Measurements from ENCODE around the gene SCARF2.
"Not testable (repeated sequence)": the region's sequence is repeated elsewhere in the genome, so short reads cannot be mapped to it uniquely, and the experiment has no call there.

The SCARF2 gene

DNA sequence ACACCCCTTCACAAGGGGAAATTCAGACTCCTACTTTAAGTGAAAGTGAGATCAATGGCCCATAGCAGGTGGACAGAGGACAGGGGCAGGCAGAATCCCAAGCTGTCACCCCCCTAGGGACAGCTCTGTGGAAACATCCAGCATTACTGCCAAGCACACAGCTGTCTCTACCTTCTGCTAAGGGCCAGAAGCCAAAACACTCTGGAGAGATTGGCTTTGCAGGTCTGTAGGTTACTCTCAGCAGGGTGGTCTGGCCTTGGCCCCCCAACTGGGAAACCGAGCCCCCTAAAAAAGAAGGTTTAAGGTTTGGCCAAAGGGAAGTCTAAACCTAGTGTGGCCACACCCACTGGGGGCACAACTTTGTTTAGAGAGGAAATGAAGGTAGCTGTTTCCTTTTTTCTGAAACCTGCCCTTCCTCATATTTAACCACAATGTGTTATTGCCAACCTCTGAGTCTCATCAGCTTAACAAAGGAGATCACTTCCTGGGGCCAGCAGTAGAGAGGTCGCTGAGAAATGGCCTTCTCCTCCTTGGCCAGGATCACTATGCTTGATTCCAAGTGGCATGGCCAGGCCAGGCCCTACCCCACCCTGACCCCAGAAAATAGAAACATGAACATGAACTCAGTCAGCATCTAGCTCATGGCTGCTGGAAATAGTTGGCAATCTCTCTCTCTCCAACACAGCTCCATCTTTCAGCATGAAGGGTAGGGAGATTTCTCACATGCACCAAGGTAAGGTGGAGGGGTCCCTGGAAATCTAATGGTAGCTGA lies 25.9 kb upstream of the SCARF2 start:
- H3K27ac ChIP-seq = no peak overlapping the region
- DNase-seq (ENCODE audit: low read depth, low spot score) = no peak

DNA sequence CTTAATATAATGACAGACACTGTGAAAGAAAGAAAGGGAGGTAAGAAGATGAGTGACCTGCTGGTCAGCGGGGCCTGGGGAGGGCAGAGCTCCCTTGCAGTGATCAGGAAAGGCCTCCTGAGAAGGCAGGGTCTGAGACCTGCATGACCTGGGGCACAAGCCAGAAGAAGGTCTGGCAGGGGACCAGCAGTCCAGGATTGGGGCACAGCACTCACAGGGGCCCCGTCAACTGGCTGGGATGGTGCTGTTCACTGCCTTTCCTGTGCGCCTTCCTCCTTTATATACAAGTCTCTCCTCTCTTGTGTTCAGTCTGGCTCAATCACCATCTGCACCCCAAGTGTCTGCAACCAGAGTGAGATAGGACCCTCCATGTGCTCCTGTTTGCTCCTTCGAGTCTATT lies 22.2 kb upstream of the SCARF2 start:
- no peak overlapping the region for H3K27ac ChIP-seq
- no peak for DNase-seq (ENCODE audit: low read depth, low spot score)

DNA sequence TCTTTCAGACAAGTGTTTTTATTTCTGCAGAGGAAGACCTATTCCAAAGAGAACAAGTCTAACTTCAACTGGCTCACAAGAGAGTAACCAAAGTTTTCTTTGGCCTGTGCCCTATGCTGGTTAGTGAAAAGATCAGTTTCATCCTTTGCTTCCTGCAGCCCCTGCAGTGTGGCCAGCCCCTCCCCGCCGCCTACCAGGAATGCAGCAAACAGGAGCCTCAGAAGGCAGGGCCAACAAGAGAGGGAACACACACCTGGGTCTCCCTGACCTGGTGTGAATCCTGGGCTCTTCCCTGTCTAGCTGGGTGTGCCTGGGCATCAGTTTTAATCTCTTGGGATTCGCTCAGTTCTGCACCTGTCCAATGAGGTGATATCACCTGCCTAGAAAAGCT lies 21.5 kb upstream of the SCARF2 start:
- no peak for DNase-seq (ENCODE audit: low read depth, low spot score)
- no peak overlapping the region for H3K27ac ChIP-seq

DNA sequence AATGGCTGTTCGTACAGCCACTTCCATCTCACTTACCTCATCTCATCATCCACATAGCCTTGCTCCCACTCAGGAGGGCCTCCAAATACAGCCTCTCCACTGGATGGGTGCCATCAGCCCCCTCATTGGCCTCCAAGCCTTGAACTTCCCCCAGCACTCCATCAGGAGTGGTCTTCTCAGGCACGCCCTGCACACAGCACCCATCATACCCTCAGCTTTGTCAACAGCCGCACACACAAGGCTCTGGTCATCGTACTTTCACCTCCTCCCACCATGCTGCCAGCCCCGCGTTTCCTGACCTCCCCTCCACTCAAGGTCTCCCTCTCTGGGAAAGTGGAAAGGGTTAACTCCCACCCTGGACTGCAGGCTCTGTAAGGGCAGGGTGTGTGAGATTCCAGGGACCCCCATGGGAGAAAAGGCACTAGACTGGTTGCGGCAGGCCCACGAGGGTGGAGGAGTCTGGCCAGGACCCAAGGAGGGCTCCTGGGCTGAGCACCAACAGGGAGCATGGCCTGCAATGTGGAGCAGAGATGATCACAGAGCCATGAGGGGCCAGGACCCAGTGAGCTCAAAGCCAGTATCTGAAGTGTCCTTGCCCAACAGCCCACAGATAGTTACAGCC lies 21.0 kb upstream of the SCARF2 start:
- no peak overlapping the region for H3K27ac ChIP-seq

DNA sequence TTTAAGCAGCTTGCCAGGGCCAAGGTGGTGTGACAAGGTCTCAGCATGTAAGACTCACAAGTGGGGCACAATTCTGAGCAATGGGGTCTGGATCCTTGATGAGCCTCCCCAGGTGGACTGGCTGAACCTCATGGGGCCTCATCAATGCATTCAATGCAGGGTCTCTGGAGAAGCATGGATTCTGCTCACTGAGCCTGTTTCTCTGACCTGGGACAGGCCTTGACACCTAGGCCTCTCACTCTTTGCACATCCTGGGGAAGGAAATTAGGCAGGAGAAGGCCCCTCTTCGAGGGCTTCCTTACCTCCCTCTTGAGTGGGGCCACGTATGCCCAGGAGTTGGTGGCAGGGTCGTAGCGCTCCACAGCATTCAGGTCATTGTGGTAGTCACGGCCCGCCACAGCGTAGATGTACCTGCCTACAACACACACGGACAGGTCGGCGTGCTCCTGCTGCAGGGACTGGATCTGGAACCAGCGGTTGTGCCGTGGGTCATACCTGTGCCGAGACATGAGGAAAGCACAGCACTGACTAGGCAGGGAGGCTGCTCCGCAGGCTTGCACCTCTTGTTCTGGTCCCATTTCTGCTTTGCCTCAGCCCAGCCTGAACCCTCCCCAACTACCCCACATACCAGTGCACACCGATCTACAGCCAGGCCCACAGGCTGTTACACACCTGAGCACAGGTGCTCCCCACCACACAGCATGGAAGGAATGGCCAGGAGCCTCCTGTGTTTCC lies 20.0 kb upstream of the SCARF2 start:
- no peak overlapping the region for H3K27ac ChIP-seq
- no peak for DNase-seq (ENCODE audit: low read depth, low spot score)

More for the DNA sequence above, 21.0 kb upstream of the SCARF2 start:
- no peak for DNase-seq (ENCODE audit: low read depth, low spot score)

DNA sequence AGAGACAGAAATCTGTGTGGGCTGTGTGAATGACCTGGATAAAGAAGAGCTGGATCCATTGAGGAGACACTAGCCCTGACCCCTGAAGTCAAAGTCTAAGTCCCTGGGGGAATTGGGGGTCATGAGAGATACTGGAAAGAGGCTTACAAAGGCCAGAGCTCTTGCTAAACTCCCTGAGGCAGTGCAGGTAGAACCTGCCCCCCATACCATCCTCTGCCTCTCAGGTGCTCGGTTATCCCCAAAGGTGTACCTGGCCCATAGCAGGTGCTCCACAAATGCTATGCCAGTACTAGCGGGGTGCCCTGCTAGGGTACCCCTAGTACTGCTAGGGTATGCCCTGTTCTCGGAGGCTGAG lies 19.1 kb upstream of the SCARF2 start:
- H3K27ac ChIP-seq = no peak overlapping the region

DNA sequence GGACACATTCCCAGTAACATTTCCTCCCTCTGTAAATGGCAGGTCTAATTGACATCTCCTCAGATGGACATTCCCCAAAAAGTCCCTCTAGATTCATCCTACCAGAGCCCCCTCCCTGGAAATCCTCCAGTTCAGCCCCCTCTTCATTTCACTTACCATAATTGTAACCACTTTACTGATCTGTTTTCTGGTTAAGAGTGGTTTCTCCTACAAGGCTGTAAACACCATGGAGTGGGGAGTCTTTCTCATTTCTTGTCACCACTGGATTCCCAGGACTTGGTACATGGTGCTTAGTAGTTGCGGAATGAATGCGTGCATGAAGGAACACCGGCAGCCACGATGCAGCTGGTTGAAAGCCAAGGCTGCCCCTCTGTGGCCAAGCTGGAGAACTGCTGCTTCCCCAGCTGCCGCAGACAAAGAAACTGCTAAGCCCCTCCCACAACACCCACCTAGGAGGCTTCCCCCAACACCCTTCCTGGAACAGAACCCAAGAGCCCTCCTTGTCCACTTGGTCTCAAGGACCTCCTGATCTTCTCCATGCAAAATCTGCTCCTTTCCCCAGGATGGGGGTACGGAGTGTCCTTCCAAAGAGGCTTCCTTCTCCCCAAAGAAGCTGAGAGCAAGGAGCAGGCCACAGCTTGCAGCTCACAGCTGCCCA lies 18.6 kb upstream of the SCARF2 start:
- peak; percentile 14 for DNase-seq (ENCODE audit: low read depth, low spot score)
- no peak overlapping the region for H3K27ac ChIP-seq

More for the DNA sequence above, 19.1 kb upstream of the SCARF2 start:
- no peak for DNase-seq (ENCODE audit: low read depth, low spot score)

DNA sequence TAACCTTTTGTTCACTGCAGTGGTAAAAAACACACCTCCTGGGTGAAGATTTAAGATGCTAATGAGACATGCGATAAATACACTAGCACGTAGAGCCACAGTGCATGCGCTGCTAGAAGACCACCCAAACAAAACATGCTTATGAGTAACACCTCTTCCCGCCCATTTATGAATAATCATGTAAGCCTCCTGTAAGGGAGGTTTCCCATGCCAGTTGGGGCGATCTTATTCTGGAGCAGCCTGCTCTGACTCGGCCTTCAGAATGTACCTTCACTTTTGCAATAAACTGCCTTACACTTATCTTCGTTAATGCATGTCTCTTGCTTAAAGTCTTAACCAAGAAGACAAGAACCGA lies 18.1 kb upstream of the SCARF2 start:
- no peak for DNase-seq (ENCODE audit: low read depth, low spot score)
- H3K27ac ChIP-seq = no peak overlapping the region

DNA sequence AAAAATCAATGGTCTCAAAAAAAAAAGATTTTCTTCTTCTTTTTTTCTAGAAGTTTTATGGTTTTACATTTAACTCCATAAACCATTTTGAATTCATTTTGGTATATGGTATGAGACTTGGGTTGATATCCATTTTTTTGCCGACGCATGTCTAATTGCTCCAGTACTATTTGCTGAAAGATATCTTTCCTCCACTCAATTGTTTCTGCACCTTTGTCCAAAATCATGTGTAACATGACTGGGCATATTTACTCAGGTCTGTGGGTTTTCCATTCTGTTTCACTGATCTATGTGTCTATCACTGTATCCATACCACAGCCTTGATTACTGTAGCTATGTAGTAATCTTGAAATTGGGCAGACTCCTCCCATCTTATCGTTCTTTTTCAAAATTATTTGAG lies 15.6 kb upstream of the SCARF2 start:
- no peak overlapping the region for H3K27ac ChIP-seq
- DNase-seq (ENCODE audit: low read depth, low spot score) = no peak

DNA sequence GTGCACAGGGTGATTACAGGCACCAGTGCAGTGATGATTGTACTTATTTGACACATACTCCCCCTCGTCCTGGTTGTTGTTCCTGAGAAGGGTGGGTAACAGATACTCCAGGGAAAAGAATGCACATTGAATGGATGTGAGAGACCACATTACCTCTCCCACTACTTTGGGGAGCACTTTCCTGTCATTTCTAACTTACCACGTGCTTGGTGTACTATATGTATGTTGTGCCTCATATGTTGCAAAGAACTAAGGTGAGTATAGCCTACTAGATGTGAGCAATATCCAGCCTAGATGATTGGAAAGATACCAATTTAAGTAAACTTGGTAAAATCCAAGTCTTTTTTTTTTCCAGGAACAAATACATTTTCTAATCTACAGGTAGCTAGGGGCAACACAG lies 14.3 kb upstream of the SCARF2 start:
- H3K27ac ChIP-seq = no peak overlapping the region
- DNase-seq (ENCODE audit: low read depth, low spot score) = no peak

DNA sequence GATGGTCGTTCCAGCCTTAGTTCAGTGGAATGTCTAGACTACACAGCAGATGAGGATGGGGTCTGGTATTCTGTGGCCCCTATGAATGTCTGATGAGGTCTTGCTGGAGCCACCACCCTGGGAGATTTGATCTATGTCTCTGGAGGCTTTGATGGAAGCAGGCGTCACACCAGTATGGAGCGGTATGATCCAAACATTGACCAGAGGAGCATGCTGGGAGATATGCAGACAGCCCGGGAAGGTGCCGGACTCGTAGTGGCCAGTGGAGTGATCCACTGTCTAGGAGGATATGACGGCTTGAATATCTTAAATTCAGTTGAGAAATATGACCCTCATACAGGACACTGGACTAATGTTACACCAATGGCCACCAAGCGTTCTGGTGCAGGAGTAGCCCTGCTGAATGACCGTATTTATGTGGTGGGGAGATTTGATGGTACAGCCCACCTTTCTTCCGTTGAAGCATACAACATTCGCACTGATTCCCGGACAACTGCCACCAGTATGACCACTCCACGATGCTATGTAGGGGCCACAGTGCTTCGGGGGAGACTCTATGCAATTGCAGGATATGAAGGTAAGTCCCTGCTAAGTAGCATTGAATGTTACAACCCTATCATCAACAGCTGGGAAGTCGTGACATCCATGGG lies 13.6 kb upstream of the SCARF2 start:
- not testable (repeated sequence) for H3K27ac ChIP-seq; DNase-seq (ENCODE audit: low read depth, low spot score)

DNA sequence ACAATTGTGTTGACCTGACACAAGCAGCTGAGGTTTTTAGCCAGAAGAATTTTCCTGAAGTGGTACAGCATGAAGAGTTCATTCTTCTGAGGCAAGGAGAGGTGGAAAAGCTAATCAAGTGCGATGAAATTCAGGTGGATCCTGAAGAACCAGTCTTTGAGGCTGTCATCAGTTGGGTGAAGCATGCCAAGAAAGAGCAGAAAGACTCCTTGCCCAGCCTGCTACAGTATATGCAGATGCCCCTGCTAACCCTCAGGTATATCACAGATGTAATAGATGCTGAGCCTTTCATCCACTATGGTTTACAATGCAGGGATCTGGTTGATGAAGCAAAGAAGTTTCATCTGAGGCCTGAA lies 12.9 kb upstream of the SCARF2 start:
- no peak overlapping the region for H3K27ac ChIP-seq

DNA sequence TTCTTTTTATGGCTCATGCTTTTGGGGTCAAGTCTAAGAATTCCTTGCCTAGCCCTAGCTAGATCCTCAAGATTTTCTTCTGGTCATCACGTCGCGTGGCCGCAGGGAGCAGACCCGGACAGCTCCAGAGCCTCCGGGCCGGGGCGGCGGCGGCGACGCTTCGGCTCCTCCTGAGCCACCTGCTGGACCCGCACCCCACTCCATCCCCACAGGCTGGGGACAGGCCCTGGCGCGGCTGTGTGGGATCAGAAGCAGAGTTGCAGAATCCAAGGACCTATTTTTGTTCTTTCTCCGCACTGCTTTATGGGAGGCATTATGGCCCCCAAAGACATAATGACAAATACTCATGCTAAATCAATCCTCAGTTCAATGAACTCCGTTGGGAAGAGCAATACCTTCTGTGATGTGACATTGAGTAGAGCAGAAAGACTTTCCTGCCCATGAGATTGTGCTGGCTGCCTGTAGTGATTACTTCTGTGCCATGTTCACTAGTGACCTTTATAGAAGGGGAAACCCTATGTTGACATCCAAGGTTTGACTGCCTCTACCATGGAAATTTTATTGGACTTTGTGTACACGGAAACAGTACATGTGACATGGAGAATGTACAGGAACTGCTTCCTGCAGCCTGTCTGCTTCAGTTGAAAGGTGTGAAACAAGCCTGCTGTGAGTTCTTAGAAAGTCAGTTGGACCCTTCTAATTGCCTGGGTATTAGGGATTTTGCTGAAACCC lies 12.4 kb upstream of the SCARF2 start:
- no peak for DNase-seq (ENCODE audit: low read depth, low spot score)

More for the DNA sequence above, 12.9 kb upstream of the SCARF2 start:
- no peak for DNase-seq (ENCODE audit: low read depth, low spot score)

DNA sequence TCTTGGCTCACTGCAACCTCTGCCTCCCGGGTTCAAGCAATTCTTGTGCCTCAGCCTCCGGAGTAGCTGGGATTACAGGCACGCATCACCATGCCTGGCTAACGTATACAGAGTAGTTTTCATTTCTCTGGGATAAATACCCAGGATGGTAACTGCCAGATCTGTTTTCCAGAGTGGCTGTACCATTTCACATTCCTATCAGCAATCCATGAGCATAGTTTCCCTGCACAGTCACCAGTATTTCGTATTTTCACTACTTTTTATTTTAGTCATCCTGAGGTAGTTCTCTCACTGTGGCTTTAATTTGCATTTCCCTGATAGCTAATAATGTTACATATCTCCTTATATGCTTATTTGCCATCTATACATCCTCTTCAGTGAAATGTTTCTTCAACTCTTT lies 11.0 kb upstream of the SCARF2 start:
- H3K27ac ChIP-seq = no peak overlapping the region
- no peak for DNase-seq (ENCODE audit: low read depth, low spot score)

More for the DNA sequence above, 12.4 kb upstream of the SCARF2 start:
- no peak overlapping the region for H3K27ac ChIP-seq

DNA sequence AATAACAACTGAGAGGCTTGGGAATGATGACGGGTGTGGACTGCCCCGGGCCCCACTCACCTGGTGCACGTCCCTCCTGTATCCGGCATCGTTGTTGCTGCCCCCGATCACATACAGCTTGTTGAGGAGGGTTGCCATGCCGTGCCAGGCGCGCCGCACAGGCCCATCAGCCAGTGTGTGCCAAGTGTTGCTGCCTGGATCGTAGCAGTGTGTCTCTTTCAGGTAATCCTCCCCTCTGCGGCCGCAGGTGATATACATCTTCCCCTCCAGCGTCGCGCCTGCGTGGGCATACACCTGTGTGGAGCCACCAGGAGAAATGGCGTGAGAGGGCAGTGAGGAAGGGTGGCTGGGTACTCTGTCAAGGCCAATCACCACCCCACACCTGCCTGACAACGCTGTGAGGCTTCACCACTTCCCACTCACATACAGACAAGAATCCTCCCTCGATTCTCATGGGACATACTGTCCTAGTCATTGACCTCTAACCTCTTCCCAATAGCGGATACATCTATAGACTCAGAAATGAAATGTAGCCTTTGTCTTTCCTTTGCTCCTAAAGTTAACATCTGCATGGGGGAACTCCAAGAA lies 8.9 kb upstream of the SCARF2 start:
- H3K27ac ChIP-seq = no peak overlapping the region
- no peak for DNase-seq (ENCODE audit: low read depth, low spot score)

DNA sequence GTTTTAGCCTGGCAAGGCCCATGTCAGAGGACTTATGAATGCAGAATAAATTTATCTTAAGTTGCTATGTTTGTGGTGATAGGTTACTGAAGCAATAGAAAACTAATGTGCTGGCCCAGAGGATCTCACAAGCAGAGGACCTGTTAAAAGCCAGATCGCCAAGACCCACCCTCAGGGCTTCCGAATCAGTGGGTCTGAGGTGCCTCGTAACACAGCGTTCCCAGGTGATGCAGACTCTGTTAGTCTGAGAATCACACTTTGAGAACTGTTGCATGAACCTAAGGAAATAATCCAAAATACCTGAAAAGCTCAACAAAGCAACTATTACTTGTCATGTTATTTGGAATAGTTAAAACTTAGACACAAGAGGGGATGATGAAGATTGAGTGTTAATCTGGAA lies 6.7 kb upstream of the SCARF2 start:
- no peak for DNase-seq (ENCODE audit: low read depth, low spot score)
- no peak overlapping the region for H3K27ac ChIP-seq

DNA sequence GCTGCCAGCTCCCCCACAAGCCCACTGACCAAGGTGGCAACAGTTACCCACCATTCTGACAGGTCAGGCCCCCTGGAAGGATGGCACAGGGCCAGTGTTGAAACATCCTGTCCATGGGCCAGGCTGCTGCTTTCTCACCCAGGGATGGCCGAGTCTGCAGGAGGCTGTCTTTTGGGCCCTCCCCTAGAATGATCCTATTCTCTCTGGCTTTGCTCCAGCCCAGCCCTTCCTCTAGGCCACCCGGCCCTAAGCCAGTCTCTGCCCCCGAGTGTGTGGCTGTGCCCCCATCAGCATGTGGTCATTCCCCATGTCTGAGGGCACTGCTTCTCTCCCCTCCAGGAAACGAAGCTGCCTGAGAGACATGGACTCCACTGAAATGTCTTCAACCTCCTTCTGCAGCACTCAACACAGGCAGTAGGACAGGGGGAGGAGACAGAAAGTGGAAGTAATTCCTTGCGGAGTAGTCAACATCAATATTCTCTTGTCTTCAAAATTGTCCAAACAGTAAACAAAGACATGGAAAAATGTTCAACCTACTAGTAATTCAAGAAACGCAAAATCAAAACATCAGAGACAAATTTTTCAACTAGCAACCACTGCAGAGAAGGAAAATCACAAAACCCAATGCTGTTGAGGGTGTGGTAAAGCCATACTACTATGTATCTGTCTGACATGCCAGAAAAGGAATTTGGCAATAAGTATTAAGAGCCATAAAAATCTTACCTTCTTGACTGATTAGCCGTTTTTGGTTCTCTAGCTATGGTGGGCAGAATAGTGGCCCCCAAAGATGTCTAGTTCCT lies 5.1 kb upstream of the SCARF2 start:
- no peak for DNase-seq (ENCODE audit: low read depth, low spot score)
- H3K27ac ChIP-seq = no peak overlapping the region

DNA sequence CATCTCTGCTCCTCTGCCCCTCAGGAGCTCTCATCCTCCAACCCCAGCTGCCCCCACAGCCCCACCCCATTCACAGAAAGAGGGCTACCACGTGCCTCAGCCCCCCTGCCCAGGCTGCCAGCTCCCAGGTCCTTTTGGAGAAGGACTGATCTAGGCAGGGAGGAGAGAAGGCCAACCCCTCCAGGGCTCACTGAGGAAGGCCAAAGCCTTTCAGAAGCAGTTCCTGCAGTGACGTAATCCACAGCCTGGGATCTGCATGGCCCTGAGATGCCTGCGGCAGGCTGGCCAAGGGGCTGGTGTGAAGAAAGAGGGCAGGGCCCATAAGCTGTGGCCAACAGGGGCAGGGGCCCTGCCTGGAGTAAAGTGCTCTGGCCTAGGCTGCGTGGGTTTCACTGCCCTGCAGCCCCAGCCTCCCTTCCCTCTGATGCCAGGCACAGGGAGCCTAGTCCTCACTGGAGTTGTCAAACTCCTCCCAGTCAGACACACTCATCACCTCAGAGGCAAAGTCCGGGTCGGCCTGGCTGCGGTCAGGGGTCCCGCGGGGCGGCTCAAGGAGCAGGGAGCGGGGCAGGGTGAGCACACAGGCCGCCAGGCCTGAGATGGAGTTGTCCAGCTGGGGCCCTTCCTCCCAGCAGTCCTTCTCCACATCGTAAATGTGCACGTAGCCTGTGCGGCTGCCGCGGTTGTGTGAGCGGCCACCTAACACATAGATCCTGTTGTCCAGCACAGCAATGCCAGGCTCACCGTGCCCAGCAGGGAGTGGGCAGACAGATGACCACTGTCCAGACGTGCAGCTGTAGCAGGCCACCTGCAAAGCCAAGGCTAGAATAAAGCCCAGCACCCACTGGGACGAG lies 4.2 kb upstream of the SCARF2 start:
- no peak for DNase-seq (ENCODE audit: low read depth, low spot score)
- no peak overlapping the region for H3K27ac ChIP-seq
